ENCODE data around the gene TMEM151B.

Gene TMEM151B

GRCh38 chr6:44352259-44352658 lies 82.0 kb downstream of the TMEM151B start:
- DNase-seq (ENCODE audit: low read depth) = no peak
- TF ChIP-seq CTCF (IDR thresholded peaks at IDR 0.05; ENCODE audit: insufficient read depth, low read depth, low read length, missing control alignments) = no peak
- no peak overlapping the region for H3K4me3 ChIP-seq (ENCODE audit: low read depth, low read length)

- no peak overlapping the region for H3K4me3 ChIP-seq (ENCODE audit: low read depth, low read length)
- TF ChIP-seq CTCF (IDR thresholded peaks at IDR 0.05; ENCODE audit: insufficient read depth, low read depth, low read length, missing control alignments) = no peak
- no peak for DNase-seq (ENCODE audit: low read depth)
Observed at GRCh38 chr6:44353336-44353735, 83.1 kb downstream of the TMEM151B start.

- DNase-seq (ENCODE audit: low read depth) = no peak
- no peak overlapping the region for H3K4me3 ChIP-seq (ENCODE audit: low read depth, low read length)
- no peak for TF ChIP-seq CTCF (IDR thresholded peaks at IDR 0.05; ENCODE audit: insufficient read depth, low read depth, low read length, missing control alignments)
Observed at GRCh38 chr6:44355640-44356039, 85.4 kb downstream of the TMEM151B start.

- TF ChIP-seq CTCF (IDR thresholded peaks at IDR 0.05; ENCODE audit: insufficient read depth, low read depth, low read length, missing control alignments) = no peak
- no peak for DNase-seq (ENCODE audit: low read depth)
- H3K4me3 ChIP-seq (ENCODE audit: low read depth, low read length) = no peak overlapping the region
Observed at GRCh38 chr6:44356487-44356886, 86.2 kb downstream of the TMEM151B start.
